Coronary artery (tissue), 2 donors: ENCODE data around the gene CBLC.

ENCODE experiments used
- DNase-seq: peaks from one replicate; pipeline ENCODE4 v3.0.0-alpha.2; 2017; ENCODE audit warnings: low spot score
- H3K27ac ChIP-seq, 2 donors: fragments of 200-600 bp; sonication (generic); one replicate each; pipeline ENCODE4 v1.5.1; 2016 to 2019
- H3K4me3 ChIP-seq: fragments of 200-600 bp; sonication (generic); 2 replicates; pipeline ENCODE4 v1.5.1; 2016; ENCODE audit warnings: mild to moderate bottlenecking, moderate library complexity
- TF ChIP-seq, protein P1 (sequence below): fragments of 200-600 bp; sonication (generic); IDR thresholded peaks from one replicate; pipeline ENCODE4 v1.5.1; 2019; ENCODE audit warnings: antibody characterized with exemption

Gene CBLC

DNA sequence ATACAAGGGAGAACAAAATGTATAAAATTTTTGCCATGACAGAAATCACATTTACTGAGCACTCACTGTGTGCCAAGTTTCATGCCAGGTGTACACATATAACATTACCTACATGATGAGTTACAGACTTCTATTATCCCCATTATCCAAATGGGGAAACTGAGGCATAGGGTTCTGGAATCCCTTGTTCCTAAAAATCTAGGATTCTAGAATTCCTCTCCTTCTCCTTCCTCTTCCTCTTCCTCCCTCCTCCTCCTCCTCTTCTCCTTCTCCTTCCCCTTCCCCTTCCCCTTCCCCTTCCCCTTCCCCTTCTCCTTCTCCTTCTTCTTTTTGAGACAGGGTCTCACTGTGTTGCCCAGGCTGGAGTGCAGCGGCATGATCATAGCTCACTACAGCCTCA lies 43.3 kb upstream of the CBLC start:
- DNase-seq, result no peak
- H3K4me3 ChIP-seq, result no peak overlapping the region
- TF ChIP-seq, protein P1, sequence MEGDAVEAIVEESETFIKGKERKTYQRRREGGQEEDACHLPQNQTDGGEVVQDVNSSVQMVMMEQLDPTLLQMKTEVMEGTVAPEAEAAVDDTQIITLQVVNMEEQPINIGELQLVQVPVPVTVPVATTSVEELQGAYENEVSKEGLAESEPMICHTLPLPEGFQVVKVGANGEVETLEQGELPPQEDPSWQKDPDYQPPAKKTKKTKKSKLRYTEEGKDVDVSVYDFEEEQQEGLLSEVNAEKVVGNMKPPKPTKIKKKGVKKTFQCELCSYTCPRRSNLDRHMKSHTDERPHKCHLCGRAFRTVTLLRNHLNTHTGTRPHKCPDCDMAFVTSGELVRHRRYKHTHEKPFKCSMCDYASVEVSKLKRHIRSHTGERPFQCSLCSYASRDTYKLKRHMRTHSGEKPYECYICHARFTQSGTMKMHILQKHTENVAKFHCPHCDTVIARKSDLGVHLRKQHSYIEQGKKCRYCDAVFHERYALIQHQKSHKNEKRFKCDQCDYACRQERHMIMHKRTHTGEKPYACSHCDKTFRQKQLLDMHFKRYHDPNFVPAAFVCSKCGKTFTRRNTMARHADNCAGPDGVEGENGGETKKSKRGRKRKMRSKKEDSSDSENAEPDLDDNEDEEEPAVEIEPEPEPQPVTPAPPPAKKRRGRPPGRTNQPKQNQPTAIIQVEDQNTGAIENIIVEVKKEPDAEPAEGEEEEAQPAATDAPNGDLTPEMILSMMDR, result no peak
- H3K27ac ChIP-seq, result no peak overlapping the region

DNA sequence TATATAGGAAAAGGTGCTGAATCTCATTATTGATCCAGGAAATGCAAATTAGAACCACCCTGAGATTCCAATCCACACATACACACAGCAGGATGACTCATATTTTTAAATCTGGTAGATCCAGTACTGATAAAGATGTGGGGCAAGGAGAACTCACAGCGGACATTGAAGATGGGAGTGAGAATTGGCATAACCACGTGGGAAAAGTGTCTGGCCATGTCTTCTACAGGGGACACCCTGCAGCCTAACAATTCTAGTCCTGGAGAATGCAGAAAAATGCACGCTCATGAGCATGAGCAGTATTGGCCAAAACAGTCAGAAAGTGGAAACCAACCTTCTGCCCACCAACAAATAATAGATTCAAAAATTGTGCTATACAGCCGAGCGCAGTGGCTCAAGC lies 42.7 kb upstream of the CBLC start:
- H3K4me3 ChIP-seq, result no peak overlapping the region
- TF ChIP-seq, protein P1, result no peak
- no peak overlapping the region for H3K27ac ChIP-seq
- DNase-seq, result no peak

DNA sequence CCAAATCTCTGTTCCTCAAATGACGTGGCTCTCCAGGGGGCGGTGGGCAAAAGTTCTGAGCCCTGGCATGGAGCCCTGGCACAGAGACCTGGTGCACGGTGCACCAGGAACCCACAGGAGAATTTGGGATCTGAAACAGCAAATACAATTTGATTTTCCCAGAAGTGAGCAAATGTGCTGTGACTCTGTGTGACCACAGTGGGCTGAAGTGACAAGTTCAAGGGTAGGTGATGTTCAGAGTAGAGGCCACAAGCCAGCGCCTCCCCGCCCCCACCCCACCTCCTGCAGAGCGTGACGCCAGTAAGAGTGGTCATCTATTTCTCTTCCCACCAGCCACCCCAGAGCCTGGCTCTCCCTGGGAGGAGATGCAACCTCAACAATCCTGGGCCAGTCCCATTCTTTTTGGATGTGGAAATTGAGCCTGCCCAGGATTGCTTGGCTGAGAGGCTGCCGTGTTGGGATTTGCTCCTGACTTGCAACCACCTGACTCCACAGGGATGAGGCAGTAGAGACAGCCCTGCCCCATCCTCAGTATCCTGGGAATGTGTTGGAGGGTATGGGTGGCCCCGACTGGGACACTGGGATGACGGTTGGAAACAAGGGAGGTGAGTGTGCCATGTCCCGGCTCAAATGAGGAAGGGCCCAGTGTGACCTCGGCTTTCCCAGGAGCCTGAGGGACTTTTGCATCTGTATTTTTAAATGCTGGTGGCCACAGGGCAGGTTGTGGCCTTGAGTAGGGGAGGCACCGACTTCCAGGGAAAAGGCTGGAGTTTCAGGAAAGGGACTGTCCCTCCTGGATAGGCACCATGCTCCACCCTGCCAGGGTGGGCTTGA lies 40.2 kb upstream of the CBLC start:
- Histone ChIP-seq H3K4me3 (no peak overlapping the region), H3K27ac (no peak overlapping the region)
- DNase-seq, result no peak
- TF ChIP-seq, protein P1, result no peak

DNA sequence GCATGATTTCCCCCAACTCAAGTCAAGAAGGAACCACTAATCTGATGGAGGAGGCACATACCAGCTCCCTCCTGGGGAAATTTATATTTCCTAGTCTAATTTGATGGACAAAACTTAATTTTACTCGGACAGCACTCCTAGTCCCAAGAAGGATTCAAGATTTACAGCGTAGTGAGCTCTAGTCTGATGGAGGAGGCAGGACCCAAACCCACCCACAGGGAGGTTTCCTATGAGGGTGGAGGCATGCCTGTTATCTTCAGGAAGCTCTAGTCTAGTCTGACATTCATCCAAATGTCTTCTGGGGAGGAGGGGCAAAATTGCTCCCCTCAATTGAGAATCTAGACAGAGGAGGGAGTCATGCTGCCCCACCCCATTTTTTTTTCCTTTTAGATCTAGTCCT lies 39.6 kb upstream of the CBLC start:
- no peak overlapping the region for H3K27ac ChIP-seq
- DNase-seq, result no peak
- TF ChIP-seq, protein P1, result no peak
- no peak overlapping the region for H3K4me3 ChIP-seq

DNA sequence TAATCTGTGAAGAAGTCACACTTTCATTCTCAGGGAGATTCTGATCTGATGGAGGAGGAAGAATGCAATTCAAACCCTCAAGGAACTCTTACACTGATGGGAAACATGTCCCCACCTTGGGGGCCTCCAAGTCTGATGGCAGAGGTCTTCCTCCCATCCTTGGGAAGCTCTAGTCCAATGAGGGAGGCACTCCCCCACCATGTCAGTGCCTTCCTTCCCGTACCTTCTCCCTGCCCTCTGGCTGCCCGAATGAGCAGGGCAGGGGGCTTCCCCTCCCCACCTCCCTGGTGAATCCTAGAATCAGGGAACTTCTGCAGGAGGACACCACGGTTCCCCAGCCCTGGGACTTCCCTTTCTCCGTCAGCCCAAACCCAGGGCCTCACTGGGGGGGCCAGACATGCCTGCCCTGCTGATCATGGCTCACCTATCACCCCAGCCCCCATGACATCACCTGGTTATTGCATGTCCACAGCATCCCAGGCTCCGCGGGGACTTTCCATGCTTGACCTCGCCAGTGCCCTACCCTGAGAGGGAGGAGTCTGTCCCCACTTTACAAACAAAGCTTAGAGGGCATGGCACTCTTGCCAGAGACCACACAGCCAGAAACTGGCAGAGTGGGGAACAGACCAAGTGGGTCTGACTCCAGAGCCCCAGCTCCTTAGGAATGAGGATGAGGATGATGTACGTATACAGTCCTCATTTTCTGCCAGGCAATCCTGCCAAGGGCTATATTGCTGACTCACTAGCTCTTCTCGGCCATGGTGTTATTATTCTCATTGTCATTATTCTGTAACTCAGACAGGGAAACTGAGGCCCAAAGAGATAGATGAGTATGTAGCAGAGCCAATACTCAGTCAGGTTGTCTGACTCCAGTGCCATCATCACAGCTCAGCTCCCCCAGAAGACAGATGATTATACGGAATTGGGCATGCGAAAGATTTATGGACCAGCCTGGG lies 38.8 kb upstream of the CBLC start:
- Histone ChIP-seq H3K4me3 (no peak overlapping the region), H3K27ac (no peak overlapping the region)
- TF ChIP-seq, protein P1, result no peak
- no peak for DNase-seq

DNA sequence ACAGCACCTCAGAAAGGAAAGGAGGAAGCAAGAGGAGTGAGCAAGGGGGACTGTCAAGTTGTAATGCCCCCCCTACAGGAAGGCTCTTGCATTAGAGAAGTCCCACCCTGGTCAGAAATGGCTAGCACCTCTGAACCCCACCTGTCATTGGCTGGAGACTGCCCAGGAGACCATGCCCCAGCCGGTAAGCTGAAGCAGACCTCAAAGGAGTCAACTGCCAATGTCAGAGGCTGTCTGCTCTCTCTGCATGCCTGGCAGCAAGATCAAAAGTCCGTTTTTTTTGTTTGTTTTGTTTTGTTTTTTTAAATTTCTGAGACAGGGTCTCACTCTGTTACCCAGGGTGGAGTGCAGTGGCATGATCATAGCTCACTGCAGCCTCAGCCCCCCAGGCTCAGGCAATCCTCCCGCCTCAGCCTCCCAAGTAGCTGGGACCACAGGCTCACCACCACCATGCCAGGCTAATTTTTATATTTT lies 37.3 kb upstream of the CBLC start:
- Histone ChIP-seq H3K4me3 (no peak overlapping the region), H3K27ac (no peak overlapping the region)
- no peak for DNase-seq
- TF ChIP-seq, protein P1, result no peak
